ENCODE data around the gene ZNF23. TPM values are rescaled to one million over a fixed set of nuclear protein-coding genes. Genes with fewer than 3 reads are reported as not detected.

ZNF23 gene
- total RNA-seq, 1 experiment from 2014 or later = 11.6 TPM

DNA sequence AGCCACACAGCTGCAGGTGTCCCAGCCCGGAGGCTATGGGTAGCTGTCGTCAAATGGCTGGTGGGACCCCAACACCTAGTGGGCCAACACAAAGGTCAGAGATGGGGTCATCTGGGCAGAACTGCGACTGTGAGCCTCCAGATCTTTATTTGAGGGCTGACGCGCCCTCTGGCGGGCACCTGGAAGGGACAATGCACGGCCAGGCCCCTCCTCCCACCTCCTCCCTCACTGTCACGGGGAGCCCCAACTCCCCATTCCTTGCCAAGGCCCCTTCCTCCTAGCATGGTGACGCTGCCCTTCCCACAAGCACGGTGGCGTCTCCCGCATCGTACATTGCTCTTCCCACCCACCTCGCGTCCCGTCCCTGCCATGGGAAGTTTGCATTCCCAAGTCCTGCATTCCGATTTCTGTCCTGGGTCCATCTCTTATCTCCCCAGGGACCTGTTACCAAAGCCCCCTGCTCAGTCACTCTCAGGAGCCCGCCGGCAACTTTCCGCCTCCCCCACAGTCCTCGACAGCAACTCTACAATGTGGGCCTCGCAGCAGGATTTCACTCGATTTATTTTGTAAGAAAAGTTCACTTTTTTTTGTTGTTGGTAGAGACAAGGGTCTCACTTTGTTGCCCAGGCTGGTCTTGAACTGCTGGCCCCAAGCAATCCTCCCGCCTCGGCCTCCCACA, 21.2 kb downstream of the ZNF23 start:
- DNase-seq (ENCODE audit: low spot score) (peak; percentile 77), ATAC-seq (peak; percentile 72)
- ChIA-PET CTCF (interaction anchor here (0.6 to 1.8 kb wide), 6 partner anchors 11 to 113 kb away, joined by 3 to 12 read pairs (median 5); no protein-coding TSS in a partner anchor), POLR2A (no interaction called here)
- Mint-ChIP-seq H3K4me1 (peaks cover 7% of the 10 kb centered on the region; the same call in 1 of the 2 replicates), H3K36me3 (no peaks in the 10 kb centered on the region), H3K9me3 (peaks cover 21% of the 10 kb centered on the region), H3K27me3 (ENCODE audit: low read depth) (peaks cover 15% of the 10 kb centered on the region), H3K4me3 (no peak overlapping the region; the same call in 1 of the 2 replicates), H3K27ac (no peak overlapping the region)
- 0 out of 2 replicates have a peak, but pooled peaks have one; percentile 21 for TF ChIP-seq ZNF121 (CRISPR knock-in tag; IDR thresholded peaks at IDR 0.05)
- TF ChIP-seq, protein P1, sequence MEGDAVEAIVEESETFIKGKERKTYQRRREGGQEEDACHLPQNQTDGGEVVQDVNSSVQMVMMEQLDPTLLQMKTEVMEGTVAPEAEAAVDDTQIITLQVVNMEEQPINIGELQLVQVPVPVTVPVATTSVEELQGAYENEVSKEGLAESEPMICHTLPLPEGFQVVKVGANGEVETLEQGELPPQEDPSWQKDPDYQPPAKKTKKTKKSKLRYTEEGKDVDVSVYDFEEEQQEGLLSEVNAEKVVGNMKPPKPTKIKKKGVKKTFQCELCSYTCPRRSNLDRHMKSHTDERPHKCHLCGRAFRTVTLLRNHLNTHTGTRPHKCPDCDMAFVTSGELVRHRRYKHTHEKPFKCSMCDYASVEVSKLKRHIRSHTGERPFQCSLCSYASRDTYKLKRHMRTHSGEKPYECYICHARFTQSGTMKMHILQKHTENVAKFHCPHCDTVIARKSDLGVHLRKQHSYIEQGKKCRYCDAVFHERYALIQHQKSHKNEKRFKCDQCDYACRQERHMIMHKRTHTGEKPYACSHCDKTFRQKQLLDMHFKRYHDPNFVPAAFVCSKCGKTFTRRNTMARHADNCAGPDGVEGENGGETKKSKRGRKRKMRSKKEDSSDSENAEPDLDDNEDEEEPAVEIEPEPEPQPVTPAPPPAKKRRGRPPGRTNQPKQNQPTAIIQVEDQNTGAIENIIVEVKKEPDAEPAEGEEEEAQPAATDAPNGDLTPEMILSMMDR (IDR thresholded peaks at IDR 0.05) = peak; percentile 57
- TF ChIP-seq ZNF416 (CRISPR knock-in tag; IDR thresholded peaks at IDR 0.05) = no peak

DNA sequence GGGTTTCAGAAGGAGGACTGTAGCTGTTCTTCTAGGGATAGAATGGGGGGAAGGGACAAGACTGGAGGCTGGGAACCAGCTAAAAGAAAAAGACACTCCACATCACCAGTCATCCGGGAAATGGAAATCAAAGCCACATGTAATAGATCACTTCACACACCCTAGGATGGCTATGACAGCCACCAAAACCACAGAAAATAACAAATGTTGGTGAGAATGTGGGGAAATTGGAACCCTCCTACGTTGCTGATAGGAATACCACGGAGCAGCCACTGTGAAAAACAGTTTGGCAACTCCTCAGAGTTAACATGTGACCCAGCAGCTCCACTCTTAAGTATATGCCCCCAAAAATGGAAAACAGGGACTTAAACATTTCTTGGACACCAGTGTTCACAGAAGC, 22.5 kb downstream of the ZNF23 start:
- DNase-seq (ENCODE audit: low spot score) = no peak

DNA sequence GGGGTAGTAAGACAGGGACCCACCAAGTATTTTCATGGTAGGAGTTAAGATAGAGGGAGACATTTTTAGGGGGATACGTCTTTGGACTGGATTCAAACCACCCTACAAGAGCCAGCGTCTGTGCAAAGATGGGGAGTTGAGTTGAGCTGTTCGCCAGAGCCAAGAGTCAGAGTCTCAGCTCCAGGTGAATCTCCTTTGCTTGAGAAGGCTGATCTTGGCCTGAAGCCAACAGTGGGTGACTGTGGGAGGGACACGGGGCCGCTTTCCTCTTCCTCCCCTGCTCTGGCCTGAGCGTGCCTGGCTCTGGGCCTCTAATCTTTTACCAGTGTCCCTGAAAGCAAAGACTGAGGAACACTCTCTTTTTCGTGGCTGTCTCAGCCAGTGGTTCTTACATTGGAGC, 25.6 kb downstream of the ZNF23 start:
- Mint-ChIP-seq H3K4me3 (no peak overlapping the region), H3K27me3 (ENCODE audit: low read depth) (peaks cover 9% of the 10 kb centered on the region), H3K4me1 (peaks cover 7% of the 10 kb centered on the region; the same call in 1 of the 2 replicates), H3K36me3 (no peaks in the 10 kb centered on the region), H3K27ac (no peak overlapping the region), H3K9me3 (no peaks in the 10 kb centered on the region)
- TF ChIP-seq NR2C2 (CRISPR knock-in tag; IDR thresholded peaks at IDR 0.05) = no peak
- ChIA-PET POLR2A (no interaction called here), CTCF (interaction anchor here (1.2 to 1.8 kb wide), 5 partner anchors 14 to 106 kb away, joined by 3 to 11 read pairs (median 4); no protein-coding TSS in a partner anchor)
- no peak for ATAC-seq
- no peak for DNase-seq (ENCODE audit: low spot score)

More for the DNA sequence above, 22.5 kb downstream of the ZNF23 start:
- Mint-ChIP-seq H3K36me3 (no peaks in the 10 kb centered on the region), H3K4me3 (no peak overlapping the region), H3K27me3 (ENCODE audit: low read depth) (peaks cover 12% of the 10 kb centered on the region), H3K9me3 (peaks cover 9% of the 10 kb centered on the region), H3K4me1 (peaks cover 7% of the 10 kb centered on the region; the same call in 1 of the 2 replicates), H3K27ac (no peak overlapping the region)
- TF ChIP-seq, protein P2, sequence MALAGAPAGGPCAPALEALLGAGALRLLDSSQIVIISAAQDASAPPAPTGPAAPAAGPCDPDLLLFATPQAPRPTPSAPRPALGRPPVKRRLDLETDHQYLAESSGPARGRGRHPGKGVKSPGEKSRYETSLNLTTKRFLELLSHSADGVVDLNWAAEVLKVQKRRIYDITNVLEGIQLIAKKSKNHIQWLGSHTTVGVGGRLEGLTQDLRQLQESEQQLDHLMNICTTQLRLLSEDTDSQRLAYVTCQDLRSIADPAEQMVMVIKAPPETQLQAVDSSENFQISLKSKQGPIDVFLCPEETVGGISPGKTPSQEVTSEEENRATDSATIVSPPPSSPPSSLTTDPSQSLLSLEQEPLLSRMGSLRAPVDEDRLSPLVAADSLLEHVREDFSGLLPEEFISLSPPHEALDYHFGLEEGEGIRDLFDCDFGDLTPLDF (CRISPR knock-in tag; IDR thresholded peaks at IDR 0.05) = no peak
- no peak for TF ChIP-seq RORB (CRISPR knock-in tag; IDR thresholded peaks at IDR 0.05)
- CTCF ChIA-PET = interaction anchor here (0.9 to 1.8 kb wide), 5 partner anchors 10 to 171 kb away, joined by 3 to 12 read pairs (median 5); no protein-coding TSS in a partner anchor
- POLR2A ChIA-PET = no interaction called here
- ATAC-seq = no peak

DNA sequence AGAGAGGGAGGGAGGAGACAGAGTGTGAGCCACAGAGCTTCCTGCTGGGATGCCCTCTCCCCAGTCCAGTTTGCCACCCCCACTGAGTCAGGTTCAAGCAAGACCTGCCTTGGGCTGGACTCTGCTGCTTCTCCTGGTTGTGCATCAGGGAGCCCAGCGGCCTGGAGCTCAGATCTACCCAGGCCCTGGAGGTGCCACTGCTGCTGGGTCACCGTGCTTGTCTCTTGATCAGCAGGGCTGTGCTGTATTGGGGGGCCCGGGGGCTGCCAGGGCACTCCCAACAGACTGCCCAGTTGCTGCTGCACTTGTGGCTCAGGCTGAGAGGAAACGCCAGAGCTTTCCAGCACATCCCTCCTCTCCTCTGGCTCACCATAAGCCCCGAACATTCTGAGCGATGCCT, 29.1 kb downstream of the ZNF23 start:
- H3K27ac Mint-ChIP-seq = no peak overlapping the region
- H3K27me3 Mint-ChIP-seq (ENCODE audit: low read depth) = peaks cover 18% of the 10 kb centered on the region
- ChIA-PET POLR2A (no interaction called here), CTCF (interaction anchor here (1.1 to 2.3 kb wide), 5 partner anchors 11 to 178 kb away, joined by 3 to 11 read pairs (median 4); no protein-coding TSS in a partner anchor)
- H3K4me1 Mint-ChIP-seq = no peaks in the 10 kb centered on the region
- ATAC-seq (no peak), DNase-seq (ENCODE audit: low spot score) (no peak)
- no peaks in the 10 kb centered on the region for H3K36me3 Mint-ChIP-seq
- no peak overlapping the region for H3K4me3 Mint-ChIP-seq
- H3K9me3 Mint-ChIP-seq = no peaks in the 10 kb centered on the region
- TF ChIP-seq ETV6 (CRISPR knock-in tag; IDR thresholded peaks at IDR 0.05) = no peak
- TF ChIP-seq IRF2 (CRISPR knock-in tag; IDR thresholded peaks at IDR 0.05; ENCODE audit: borderline replicate concordance, low read depth) = no peak
- TF ChIP-seq, protein P3, sequence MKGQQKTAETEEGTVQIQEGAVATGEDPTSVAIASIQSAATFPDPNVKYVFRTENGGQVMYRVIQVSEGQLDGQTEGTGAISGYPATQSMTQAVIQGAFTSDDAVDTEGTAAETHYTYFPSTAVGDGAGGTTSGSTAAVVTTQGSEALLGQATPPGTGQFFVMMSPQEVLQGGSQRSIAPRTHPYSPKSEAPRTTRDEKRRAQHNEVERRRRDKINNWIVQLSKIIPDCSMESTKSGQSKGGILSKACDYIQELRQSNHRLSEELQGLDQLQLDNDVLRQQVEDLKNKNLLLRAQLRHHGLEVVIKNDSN (CRISPR knock-in tag; IDR thresholded peaks at IDR 0.05) = no peak
- no peak for TF ChIP-seq ZNF121 (CRISPR knock-in tag; IDR thresholded peaks at IDR 0.05)
- TF ChIP-seq, protein P4, sequence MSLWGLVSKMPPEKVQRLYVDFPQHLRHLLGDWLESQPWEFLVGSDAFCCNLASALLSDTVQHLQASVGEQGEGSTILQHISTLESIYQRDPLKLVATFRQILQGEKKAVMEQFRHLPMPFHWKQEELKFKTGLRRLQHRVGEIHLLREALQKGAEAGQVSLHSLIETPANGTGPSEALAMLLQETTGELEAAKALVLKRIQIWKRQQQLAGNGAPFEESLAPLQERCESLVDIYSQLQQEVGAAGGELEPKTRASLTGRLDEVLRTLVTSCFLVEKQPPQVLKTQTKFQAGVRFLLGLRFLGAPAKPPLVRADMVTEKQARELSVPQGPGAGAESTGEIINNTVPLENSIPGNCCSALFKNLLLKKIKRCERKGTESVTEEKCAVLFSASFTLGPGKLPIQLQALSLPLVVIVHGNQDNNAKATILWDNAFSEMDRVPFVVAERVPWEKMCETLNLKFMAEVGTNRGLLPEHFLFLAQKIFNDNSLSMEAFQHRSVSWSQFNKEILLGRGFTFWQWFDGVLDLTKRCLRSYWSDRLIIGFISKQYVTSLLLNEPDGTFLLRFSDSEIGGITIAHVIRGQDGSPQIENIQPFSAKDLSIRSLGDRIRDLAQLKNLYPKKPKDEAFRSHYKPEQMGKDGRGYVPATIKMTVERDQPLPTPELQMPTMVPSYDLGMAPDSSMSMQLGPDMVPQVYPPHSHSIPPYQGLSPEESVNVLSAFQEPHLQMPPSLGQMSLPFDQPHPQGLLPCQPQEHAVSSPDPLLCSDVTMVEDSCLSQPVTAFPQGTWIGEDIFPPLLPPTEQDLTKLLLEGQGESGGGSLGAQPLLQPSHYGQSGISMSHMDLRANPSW (CRISPR knock-in tag; conservative IDR thresholded peaks at IDR 0.05; ENCODE audit: low read depth) = no peak
- TF ChIP-seq CBFB (CRISPR knock-in tag; IDR thresholded peaks at IDR 0.05; ENCODE audit: low read depth) = no peak
- TF ChIP-seq GTF2I (CRISPR knock-in tag; conservative IDR thresholded peaks at IDR 0.05) = no peak
- no peak for TF ChIP-seq ZNF263 (CRISPR knock-in tag; IDR thresholded peaks at IDR 0.05; ENCODE audit: low read depth)
- no peak for TF ChIP-seq NR2C2 (CRISPR knock-in tag; IDR thresholded peaks at IDR 0.05)
- TF ChIP-seq KAT7 (CRISPR knock-in tag; IDR thresholded peaks at IDR 0.05; ENCODE audit: borderline replicate concordance) = no peak
- TF ChIP-seq RORB (CRISPR knock-in tag; IDR thresholded peaks at IDR 0.05) = no peak
- TF ChIP-seq OVOL2 (CRISPR knock-in tag; IDR thresholded peaks at IDR 0.05; ENCODE audit: borderline replicate concordance) = no peak
- TF ChIP-seq, protein P5, sequence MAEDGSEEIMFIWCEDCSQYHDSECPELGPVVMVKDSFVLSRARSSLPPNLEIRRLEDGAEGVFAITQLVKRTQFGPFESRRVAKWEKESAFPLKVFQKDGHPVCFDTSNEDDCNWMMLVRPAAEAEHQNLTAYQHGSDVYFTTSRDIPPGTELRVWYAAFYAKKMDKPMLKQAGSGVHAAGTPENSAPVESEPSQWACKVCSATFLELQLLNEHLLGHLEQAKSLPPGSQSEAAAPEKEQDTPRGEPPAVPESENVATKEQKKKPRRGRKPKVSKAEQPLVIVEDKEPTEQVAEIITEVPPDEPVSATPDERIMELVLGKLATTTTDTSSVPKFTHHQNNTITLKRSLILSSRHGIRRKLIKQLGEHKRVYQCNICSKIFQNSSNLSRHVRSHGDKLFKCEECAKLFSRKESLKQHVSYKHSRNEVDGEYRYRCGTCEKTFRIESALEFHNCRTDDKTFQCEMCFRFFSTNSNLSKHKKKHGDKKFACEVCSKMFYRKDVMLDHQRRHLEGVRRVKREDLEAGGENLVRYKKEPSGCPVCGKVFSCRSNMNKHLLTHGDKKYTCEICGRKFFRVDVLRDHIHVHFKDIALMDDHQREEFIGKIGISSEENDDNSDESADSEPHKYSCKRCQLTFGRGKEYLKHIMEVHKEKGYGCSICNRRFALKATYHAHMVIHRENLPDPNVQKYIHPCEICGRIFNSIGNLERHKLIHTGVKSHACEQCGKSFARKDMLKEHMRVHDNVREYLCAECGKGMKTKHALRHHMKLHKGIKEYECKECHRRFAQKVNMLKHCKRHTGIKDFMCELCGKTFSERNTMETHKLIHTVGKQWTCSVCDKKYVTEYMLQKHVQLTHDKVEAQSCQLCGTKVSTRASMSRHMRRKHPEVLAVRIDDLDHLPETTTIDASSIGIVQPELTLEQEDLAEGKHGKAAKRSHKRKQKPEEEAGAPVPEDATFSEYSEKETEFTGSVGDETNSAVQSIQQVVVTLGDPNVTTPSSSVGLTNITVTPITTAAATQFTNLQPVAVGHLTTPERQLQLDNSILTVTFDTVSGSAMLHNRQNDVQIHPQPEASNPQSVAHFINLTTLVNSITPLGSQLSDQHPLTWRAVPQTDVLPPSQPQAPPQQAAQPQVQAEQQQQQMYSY (CRISPR knock-in tag; IDR thresholded peaks at IDR 0.05) = no peak
- TF ChIP-seq ZNF416 (CRISPR knock-in tag; IDR thresholded peaks at IDR 0.05) = no peak
- TF ChIP-seq ELF4 (CRISPR knock-in tag; IDR thresholded peaks at IDR 0.05; ENCODE audit: low read depth) = no peak
- no peak for TF ChIP-seq ZNF423 (CRISPR knock-in tag; IDR thresholded peaks at IDR 0.05)
